ENCODE data around the gene MYBPHL. TPM values are rescaled to one million over a fixed set of nuclear protein-coding genes. Genes with fewer than 3 reads are reported as not detected.
A peak's percentile ranks its signal among the peaks of the same experiment; 100 is the strongest.

The MYBPHL gene
- total and polyA plus RNA-seq, 2 of the 13 experiments (the other 11 are each of a cell fraction or from before 2014, with no cell fraction given) = 3.7 to 3.8 TPM

DNA sequence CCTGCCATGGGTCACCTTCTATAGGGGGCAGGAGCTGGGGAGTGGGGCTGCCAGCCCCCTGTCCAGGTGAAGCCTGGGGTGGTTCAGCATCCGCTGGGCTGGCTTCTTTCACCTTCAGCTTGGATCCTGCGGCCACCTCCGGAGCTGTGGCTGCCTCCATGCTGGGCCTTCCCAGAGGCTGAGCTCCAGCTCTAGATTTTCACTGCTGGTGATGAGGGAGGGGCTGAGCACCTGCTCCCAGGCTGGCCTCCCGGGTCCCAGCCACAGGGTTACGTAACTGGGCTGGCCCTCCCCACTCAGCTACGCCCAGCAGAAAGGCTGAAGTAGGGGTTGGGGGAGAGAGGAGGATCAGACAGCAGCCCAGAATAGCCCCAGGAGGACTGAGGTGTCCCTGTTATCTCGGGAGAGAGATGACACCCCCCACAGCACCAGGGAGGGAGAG lies at the start of gene MYBPHL (continued):
- TF ChIP-seq DZIP1 (CRISPR knock-in tag; IDR thresholded peaks at IDR 0.05) (no peak), PHF20 (CRISPR knock-in tag; IDR thresholded peaks at IDR 0.05) (no peak), ZFP41 (CRISPR knock-in tag; IDR thresholded peaks at IDR 0.05; ENCODE audit: borderline replicate concordance) (no peak), ZNF10 (CRISPR knock-in tag; IDR thresholded peaks at IDR 0.05; ENCODE audit: borderline replicate concordance, low read depth) (no peak), AHDC1 (CRISPR knock-in tag; IDR thresholded peaks at IDR 0.05; ENCODE audit: borderline replicate concordance) (no peak), ZNF224 (CRISPR knock-in tag; IDR thresholded peaks at IDR 0.05) (no peak), POGZ (CRISPR knock-in tag; IDR thresholded peaks at IDR 0.05) (no peak), ZNF274 (CRISPR knock-in tag; IDR thresholded peaks at IDR 0.05) (no peak), TOE1 (CRISPR knock-in tag; IDR thresholded peaks at IDR 0.05) (no peak), NRL (CRISPR knock-in tag; IDR thresholded peaks at IDR 0.05; ENCODE audit: borderline replicate concordance) (no peak), ZNF232 (CRISPR knock-in tag; IDR thresholded peaks at IDR 0.05; ENCODE audit: borderline replicate concordance) (no peak), ZNF256 (CRISPR knock-in tag; conservative IDR thresholded peaks at IDR 0.05) (no peak), TARDBP (CRISPR knock-in tag; IDR thresholded peaks at IDR 0.05) (no peak), FOXC1 (CRISPR knock-in tag; IDR thresholded peaks at IDR 0.05; ENCODE audit: borderline replicate concordance) (no peak), TAF1 (CRISPR knock-in tag; IDR thresholded peaks at IDR 0.05) (no peak; the same call in 1 of the 2 replicates), SOX6 (IDR thresholded peaks at IDR 0.05) (no peak), SOX6 (CRISPR knock-in tag; IDR thresholded peaks at IDR 0.05) (peak; percentile 49; the same call in 1 of the 2 replicates)
- TF ChIP-seq, protein P1, sequence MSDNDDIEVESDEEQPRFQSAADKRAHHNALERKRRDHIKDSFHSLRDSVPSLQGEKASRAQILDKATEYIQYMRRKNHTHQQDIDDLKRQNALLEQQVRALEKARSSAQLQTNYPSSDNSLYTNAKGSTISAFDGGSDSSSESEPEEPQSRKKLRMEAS (IDR thresholded peaks at IDR 0.05) = 0 out of 2 replicates have a peak, but pooled peaks have one; percentile 17
- TF ChIP-seq, protein P2, sequence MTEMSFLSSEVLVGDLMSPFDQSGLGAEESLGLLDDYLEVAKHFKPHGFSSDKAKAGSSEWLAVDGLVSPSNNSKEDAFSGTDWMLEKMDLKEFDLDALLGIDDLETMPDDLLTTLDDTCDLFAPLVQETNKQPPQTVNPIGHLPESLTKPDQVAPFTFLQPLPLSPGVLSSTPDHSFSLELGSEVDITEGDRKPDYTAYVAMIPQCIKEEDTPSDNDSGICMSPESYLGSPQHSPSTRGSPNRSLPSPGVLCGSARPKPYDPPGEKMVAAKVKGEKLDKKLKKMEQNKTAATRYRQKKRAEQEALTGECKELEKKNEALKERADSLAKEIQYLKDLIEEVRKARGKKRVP (CRISPR knock-in tag; IDR thresholded peaks at IDR 0.05) = no peak
- TF ChIP-seq, protein P3, sequence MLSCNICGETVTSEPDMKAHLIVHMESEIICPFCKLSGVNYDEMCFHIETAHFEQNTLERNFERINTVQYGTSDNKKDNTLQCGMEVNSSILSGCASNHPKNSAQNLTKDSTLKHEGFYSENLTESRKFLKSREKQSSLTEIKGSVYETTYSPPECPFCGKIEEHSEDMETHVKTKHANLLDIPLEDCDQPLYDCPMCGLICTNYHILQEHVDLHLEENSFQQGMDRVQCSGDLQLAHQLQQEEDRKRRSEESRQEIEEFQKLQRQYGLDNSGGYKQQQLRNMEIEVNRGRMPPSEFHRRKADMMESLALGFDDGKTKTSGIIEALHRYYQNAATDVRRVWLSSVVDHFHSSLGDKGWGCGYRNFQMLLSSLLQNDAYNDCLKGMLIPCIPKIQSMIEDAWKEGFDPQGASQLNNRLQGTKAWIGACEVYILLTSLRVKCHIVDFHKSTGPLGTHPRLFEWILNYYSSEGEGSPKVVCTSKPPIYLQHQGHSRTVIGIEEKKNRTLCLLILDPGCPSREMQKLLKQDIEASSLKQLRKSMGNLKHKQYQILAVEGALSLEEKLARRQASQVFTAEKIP (CRISPR knock-in tag; IDR thresholded peaks at IDR 0.05; ENCODE audit: borderline replicate concordance) = no peak
